ENCODE data around the gene TINCR.
A peak's percentile ranks its signal among the peaks of the same experiment; 100 is the strongest.

The TINCR gene

DNA sequence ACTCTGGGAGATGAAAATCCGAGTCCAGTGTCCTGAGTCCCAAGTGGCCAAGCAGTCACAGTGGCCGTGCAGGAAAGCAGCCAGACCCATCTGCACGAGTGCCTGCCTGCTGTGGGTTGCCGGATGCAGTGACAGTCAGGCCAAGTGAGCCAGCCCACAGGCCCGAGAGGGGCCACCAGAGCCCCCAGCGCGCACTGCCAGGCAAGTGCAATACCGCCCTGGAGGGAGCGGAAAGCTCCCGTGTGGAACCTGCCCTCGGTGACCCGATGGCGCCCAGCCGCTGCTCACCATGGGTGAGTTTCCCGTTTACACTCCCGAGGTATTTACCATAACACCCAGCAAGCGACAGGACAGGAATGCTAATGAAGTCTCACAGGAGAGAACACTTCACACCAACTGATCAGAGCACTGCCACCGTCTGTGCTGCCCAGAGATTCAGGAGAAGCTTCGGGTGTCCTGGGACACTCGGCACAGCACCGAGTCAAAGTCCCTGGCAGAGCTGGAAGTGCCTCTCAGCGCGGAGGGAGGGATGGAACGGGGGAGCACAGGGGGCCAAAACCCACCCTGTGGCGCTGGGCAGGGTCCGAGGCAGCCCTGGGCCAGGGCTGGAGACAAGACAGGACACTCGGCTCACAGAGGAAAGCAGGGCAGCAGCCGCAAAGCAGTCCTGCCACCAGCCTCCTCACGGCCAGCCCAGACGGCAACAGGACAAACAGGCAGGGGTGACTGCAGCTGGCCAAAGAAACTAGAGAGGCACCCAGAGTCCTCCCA, 21.3 kb upstream of the TINCR start:
- no peak for DNase-seq

DNA sequence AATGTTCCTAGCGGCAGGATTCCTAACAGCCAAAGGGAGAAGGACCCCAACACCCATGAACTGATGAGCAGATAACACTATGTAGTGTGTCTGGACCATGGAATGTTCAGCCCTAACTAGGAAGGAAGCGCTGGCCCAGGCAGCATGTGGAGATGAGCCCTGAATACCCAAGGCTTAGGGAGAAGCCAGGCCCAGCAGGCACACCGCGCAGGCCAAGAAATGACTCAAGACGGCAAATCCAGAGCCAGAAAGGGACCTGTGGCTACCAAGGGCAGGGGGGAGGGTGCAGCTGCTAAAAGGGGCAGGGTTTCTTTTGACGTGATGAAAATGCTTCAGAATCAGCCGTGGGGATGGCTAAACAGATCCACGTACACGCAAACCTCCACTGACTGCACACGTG, 20.7 kb upstream of the TINCR start:
- no peak for DNase-seq

DNA sequence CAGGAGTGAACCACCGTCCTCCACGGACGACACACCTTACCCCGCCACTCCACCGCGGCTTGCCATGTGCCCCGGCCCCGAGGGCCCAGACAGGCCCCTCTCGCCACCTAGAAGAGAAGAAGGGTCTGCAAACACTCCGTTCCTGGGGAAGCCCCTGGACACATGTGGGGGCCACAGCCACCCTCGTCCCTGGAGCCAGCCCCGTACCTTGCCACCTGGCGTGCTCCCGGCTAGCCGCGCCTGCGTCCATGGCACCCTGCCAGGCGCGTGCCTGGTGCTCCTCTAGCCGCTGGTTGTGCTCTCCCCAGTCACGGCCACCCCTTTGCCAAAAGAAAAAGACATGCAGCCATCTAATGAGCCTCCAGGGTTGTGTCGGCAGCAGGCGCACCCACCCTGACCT, 19.9 kb upstream of the TINCR start:
- DNase-seq, result no peak

DNA sequence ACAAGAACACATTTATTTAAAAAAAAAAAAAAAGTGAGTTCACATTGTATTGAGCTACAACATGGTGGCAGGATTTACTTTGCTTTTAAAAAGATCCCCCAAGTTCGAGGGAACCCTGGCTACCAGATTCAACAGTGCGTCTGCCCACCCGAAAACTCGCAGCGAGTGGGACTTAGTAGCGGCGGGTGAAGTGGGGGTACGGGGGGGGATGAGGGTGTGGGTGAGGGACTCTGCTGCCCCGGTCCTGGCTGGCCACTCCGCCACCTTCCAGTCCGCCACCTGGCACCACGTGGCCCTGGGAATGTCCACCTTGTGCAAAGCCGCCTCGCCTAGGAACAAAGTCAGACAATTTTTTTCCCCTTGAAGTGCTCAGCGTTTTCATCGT, 19.3 kb upstream of the TINCR start:
- no peak for DNase-seq

DNA sequence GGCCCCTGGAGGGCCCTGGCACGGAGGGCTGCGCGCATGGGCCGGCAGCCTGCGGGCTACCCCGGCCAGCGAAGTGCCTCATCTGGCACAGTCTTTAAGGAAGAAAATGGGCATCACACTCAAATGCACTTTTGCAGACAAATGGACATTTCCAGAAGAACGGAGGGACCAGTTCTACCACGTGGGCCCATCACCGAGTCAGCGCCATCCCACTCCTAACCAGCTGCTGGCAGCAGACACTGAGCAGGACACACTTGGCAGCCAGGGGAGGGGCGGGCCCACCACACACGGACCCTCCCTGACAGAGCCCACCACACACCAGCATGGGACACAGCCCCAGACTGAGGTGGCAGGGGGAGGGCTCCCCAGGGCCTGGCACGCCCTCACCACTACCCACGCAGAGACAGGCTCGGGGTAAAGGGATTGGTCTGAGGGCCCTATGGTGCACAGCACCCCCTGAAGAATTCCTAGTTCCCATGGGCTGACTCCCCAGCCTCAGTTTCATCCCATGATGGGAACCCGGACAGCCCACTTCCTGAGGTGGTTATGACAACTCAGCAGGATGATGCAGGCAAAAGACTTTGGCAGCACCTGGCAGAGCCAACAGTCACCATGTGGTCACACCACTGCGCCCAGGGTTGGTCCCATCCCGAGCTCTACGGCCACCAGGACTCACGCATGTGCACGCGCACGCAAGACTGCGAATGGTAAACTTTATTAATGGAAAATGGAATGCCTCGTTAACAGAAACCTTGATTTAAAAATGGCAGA, 18.7 kb upstream of the TINCR start:
- no peak for DNase-seq

DNA sequence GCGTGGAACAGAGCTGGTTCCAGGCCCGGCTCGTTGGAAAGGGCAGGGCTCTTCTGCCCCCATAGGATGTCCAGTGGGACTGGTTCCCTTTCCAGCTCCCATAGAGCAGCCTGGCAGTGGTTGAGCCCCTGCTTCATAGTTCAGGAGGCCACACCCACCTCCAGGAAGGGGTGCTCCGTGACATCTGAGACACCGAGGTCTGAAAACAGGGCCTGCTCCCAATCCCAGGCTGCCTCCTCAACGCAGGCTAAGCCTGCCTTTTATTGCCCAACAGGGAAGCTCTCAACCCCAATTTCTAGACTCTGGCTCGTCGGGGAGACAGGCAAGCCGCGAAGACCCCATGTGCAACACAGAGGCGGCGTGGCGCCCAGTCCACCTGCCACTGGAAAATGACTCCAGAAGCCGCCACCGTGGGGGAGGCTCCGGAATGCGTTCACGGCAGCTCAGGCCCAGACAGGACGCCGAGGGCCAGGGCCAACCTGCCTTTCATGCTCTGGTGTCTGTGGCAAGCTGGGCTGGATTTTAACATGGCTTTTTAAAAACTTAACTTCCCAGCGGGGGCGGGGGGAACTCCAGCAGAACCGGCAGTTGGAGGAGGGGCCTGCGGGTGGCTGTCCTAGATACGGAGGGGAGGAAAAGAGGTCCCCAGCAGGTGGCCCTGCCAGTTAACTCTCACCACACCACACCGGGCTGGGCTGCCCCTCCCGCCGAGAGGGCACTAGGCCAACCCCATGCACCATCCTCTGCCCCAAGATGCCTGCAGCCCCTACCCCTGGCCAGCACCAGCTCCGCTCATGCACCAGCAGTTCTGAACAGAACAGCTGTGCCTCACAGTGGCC, 17.9 kb upstream of the TINCR start:
- peak; percentile 38 to 51 for DNase-seq

DNA sequence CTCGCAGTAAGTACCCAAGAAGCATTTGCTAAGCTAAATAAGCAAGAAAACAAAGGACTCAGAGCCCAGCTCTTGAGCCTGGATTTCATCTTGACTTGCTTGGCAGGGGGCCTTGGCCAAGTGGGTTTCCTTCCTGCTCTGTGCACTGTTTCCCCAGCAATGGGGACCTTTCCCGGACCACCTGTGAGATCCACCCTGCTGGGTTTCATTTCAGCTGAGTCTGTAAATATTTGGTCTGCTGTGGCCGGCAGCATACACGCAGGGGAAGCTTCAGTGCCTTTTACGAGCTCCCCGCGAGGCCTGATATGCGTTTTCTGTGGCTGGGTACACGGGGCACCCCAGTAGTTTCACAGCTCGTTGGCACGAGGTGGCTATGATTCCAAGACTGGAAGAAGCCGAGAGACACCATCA, 12.4 kb upstream of the TINCR start:
- no peak for DNase-seq

DNA sequence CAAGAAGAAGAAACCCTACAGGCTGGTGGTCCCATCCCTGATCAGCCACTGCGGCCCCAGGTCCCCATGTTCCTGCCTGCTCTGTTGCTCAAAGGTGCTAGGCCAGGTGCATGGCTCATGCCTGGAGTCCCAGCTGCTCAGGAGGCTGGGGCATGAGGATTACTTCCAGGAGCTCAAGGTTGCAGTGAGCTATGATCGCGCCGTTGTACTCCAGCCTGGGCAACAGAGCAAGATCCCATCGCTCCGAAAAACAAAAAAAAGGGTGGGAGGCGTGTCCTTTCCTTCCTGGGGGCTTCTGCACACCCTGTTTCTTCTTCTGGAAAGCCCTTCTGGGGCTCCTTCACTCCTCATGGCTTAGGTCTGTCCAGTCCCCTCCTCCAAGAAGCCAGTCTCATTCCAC, 11.9 kb upstream of the TINCR start:
- no peak for DNase-seq

DNA sequence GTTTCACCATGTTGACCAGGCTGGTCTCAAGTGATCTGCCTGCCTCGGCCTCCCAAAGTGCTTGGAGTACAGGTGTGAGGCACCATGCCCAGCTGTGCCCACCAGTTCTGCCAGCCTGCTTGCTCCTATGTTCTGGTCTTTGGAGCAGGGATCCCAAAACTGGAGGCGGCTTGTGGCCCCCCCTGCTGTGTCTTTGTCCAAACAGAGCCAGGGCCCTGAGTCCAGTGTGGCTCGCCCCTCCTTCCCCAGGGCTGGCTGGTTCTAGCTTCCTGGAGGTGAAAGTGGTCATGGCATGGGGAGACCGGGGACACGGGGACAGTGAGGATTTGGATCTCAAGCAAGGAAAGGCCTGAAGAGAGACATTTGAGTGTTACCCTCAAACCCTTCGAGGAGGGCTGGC, 11.5 kb upstream of the TINCR start:
- no peak for DNase-seq

DNA sequence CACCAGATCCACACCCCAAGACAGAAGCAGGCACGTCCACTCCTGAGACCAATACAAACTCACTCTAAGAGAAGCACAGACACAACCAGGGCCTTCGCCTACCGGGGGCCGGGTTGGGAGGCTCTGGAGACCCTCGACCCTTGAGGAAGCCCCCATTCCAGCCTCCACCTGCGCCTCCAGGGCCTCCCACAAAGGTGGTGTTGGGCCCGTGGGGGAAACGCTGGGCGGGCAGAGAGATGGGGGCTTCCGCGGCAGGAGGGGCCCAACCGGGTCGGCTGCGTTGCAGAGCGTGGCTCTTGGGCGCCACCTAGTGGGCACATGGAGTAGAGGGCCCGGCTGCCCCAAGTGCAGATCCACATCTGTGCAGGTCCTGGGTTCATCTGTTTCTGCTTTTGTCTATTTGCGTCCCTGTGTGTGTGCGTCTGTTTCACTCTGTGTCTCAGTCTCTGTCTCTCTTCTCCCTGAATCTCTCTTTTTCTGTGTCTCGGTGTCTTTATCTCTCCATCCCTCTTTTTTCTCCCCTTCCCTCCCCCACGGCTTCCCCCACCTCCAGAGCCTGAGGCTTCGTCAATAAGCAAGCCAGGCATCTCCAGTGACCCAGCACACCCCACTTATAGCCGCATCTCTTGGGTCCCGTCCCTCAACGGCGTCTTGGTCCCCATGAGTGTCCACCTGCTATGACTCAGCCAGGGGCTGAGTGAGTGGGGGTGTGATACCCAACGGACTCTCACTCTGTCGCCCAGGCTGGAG, 10.5 kb upstream of the TINCR start:
- peak; percentile 40 to 74 for DNase-seq

DNA sequence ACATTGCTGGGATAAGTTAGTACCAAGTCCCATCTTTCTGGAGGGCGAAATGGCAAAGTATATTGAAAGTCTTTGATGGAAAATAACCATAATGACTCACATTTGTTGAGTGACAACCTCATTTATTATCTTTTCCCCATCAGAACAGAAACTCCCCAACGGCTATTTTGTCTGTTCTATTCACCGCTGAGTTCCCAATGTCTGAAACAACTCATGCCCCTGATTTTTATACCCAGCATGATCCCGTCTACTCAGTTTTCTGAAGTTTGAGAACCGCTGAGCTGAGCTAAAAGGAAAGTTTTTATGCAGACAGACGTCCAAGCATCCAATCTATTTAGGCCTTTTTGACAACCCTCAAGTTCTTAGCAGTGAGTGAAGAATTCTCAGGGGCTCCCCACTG, 7.8 kb upstream of the TINCR start:
- no peak for DNase-seq

DNA sequence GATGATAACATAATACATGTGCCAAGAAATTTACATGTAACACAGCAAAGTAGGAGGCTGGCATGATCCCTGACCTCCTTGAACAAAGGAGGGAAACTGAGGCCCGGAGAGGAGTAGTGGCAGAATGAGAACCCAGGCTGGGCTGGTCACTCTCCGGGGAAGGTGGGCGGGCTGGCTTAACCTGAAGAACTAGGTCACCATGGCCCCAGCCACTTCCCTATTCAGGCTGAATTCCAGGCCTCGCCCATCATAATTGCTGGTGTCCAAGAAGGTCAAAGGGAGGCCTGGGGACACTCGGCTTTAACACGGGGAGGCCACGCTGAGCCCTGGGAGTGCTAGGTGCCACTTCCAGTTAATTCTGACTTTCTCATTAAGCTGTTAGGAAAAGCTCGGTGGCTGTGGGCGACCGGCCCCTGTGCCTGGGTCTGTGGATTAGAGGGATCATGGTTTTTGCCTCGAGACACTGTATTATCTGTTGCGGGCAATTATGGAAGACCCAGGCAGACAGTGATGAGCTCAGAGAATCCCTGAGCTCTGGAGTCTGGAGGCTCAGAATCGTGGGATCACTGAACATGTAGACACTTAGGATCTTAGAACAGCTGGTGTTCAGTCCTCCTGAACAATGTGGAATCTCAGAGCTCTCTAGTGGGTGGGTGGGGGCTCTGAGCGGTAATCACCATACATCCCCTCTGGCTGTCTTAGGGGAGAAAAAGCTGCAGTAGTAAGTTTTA, 5.0 kb upstream of the TINCR start:
- DNase-seq, result no peak

DNA sequence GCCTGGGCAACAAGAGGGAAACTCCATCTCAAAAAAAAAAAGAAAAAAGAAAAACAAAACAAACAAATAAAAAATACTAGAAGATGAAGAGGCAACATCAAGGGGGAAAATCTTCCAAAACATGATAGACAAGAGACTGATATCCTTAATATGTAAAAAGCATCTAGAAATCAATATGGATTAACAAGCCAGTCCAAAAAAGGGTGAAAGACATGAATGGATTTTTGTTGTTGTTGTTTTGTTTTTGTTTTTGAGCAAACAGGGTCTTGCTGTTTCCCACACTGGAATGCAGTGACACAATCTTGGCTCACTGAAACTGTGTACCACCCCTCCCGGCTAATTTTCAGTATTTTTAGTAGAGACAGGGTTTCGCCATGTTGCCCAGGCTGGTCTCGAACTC, 4.0 kb upstream of the TINCR start:
- no peak for DNase-seq

DNA sequence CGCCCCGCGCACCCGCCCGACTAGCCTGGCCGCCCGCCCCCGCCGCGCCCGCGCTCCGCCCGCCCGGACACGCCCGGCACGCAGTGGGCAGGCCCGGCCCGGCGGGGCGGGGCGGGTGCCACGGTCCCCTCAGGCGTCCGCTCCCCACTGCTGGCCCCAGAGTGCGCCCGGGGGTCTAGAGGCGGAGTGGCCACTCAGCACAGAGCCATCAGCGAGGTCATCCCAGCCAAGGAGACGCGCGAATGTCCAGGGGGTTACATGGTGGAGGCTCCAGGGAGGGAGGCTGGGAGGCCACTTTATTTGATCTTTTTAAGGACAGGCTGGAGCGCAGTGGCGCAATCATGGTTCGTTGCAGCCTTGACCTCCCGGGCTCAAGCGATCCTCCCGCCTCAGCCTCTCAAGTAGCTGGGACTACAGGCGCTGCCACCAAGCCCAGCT, 236 bp upstream of the TINCR start:
- no peak for DNase-seq

DNA sequence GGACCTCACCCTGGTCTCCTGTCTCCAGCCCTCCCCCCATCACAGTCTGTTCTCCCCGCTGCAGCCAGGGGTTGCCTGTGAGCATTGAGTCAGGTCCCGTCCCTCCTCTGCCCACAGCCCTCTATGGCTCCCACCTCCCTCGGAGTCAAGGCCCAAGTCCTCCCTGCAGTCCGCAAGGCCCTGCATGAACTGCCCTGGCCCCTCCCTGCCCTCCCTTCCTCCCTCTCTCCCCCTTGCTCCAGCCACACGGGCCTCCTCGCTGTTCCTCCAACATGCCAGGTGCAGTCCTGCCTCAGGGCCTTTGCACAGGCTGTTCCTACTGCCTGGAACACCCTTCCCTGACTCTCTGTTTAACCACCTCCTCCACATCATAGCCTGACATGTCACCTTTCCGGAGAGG, 2.8 kb downstream of the TINCR start:
- no peak for DNase-seq

DNA sequence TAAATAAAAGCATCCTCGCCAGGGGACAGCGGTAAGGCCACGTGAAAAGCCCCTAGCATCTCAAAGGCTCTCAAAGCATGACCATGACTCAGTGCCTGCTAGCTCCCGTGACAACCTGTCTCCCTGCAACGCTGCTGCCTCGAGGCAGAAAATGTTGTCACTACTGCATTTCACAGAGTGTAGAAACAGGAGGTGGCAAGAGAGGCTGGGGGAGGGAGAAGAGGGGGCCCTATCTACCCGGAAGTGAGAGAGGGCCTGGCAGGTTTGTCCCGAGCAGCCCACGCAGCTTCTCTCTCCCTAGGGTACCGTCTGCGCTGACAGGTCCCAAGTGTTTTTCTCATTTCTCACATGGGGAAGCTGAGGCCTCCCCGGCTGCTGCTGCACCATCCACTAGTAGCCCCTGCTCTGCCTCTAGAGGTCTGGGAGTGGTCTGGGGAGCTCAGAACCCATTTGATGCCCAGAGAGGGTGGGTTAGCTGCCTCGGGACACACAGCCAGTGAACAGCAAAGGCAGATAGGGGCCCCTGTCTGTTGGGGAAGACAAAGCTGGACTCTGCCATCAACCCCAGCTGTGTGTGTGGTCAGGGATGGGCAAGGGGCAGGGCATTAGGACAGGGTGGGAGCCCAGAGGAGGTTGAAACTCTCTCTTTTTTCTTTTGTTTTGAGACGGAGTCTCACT, 3.7 kb downstream of the TINCR start:
- DNase-seq, result no peak

DNA sequence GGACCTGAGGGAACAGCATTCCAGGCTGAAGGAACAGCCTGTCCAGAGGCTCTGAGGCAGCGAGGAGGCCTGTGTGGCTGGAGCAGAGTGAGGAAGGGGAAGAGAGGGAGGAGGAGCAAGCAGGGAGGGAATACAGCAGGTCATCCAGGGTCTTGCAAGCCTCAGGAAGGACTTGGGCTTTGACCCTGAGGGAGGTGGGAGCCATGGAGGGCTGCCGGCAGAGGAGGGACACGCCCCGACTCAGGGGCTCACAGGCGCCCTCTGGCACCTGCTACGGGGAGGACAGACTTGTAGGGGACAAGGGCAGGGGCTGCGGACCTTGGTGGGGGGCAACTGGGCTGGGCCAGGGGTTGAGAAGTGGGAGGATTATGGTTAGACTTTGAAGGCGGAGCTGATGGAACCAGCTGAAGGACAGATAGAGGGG, 4.7 kb downstream of the TINCR start:
- DNase-seq, result no peak

DNA sequence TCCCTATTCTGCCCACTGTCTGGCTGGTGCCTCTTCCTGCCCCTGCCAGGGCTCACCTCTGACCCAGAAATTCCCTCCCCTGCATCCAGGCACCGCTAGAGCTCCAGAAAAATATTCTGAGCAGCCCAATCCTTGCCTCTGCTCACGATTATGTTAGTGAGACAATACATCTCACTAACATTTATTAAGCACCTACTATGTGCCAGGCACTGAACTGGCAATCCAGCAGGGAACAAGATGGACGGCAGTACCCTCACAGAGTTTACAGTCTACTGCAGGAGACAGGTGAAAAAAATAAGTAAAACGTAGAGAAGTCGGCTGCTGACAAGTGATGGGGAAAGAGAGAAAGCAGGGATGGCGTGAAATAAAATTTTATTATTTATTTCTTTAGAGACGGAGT, 5.5 kb downstream of the TINCR start:
- DNase-seq, result no peak

DNA sequence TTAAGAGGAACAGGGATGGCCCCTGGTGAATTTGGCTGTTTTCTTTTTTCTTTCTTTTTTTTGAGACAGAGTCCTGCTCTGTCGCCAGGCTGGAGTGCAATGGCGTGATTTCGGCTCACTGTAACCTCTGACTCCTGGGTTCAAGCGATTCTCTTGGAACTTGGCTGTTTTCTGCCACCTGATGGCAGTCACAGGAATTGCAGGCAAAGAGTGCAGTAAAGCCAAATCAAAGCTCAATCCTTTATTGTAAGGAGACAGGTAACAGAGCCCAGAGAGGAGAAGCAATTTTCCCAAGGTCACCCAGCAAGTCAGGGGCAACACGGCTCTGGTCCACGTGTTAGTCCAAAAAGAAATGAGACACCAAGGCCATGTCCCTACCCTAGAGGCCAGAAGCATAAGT, 6.2 kb downstream of the TINCR start:
- DNase-seq, result no peak

DNA sequence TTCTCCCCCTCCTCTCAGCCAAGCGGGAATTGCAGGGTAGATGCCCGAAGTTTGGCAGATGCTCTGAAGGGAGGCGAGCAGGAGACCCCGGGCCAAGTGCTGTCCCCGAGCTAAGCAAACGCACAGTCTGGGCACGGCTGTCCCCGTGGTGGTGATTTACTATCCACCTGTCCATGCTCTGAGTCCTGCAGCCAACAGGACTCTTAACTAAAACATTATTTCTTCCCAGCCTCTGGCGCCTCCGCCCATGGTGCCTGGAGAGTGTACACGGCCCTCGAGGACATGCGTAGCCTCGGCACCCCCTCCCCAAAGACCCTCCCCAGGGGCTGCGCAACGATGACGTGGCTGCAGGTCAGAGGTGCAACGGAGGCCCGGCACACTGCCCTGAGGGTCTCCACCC, 7.6 kb downstream of the TINCR start:
- no peak for DNase-seq

DNA sequence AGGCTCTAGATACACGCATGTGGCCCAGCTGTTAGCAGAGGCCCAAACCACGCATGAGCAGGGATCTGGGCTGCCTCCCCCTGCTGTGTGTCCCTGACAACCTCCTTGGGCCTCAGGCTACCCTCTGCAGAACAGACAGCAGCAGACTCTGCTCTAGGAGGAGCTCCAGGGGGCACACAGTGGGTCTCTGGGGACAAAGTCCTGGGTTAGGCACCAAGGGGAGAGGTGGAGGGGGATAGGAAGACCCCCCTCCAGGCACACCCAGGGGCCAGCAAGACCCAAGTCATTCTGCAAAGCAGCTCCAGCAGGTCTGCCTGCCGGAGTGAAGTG, 8.0 kb downstream of the TINCR start:
- DNase-seq, result no peak

Data from stimulated activated CD4-positive, alpha-beta T cell treated with anti-CD3 and anti-CD28 coated beads, Interleukin-4, amount 100 ng/mL, for 4 hours (primary cell).